SIG-M5 (cell line): ENCODE measurements around the gene RERE.

Experiments
- DNase-seq: peaks from one replicate; lab custom pipeline; 2025; lab: John Stamatoyannopoulos, UW

Gene RERE

GRCh38 chr1:8687039-8687438 is 130.4 kb downstream of the RERE start:
- no peak for DNase-seq

DNA sequence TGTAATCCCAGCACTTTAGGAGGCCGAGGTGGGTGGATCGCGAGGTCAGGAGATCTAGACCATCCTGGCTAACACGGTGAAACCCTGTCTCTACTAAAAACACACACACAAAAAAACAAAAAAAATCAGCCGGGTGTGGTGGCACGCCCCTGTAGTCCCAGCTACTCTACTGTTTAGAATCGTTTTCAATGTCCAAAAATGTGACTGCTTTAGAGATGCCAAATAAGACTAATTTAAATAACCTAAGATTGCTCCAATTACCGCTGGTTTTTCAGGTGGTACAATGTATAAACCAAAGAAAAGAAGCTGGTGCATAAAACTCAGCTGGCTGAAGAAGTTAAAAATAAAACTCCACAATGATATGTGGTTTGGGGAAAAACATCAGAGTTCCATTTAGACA is 132.0 kb downstream of the RERE start:
- no peak for DNase-seq

DNA sequence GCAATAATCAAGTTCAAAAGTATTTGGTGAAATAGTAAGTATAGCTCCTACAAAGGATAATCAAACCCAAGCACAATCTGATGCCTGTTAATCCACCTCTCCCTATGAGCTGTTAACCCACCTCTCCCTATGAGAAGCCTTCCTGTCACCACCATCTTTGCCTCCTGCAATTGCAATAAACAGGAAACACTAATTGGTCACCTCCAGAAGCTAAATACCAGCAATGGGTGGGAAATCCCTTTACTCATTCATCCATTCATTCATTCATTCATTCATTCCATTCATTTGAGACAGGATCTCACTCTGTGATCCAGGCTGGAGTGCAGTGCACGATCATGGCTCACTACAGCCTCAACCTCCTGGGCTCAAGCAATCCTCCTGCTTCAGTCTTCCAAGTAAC is 132.8 kb downstream of the RERE start:
- no peak for DNase-seq

DNA sequence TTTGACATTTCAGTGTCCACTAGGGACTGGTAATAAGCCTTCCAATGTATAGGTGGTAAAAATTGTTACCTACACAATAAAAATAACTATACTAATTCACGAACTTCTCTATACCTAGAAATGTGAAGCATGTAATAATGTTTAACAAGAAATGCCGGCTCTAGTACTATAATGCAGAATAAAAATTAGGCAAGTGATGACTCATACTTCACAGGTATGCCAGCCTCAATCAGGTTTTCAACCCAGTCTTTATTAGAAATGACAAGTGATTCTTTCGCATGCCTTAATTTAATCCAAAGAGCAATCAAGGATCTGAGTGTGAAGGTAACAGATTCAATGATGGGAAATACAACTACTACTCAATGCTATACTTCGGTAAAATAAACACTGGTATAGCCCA is 134.9 kb downstream of the RERE start:
- DNase-seq: no peak

DNA sequence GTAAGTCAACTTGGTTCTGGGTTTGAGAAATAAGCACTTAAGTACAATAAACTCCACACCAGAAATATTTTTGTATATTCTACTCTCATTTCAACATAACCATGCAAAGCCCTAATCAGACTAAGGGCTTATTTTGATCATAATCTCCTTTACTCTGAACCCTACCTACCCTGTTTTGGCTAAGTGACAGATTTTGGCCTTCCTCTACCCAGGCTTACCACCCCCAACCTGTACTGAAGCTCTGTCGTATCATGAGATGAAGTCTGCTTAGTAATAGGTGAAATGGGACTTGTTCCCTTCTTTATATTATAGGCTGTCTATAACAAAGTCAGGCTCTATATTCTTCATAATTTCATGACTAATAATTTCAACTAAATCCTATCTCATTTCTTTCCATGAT is 135.5 kb downstream of the RERE start:
- DNase-seq: no peak

DNA sequence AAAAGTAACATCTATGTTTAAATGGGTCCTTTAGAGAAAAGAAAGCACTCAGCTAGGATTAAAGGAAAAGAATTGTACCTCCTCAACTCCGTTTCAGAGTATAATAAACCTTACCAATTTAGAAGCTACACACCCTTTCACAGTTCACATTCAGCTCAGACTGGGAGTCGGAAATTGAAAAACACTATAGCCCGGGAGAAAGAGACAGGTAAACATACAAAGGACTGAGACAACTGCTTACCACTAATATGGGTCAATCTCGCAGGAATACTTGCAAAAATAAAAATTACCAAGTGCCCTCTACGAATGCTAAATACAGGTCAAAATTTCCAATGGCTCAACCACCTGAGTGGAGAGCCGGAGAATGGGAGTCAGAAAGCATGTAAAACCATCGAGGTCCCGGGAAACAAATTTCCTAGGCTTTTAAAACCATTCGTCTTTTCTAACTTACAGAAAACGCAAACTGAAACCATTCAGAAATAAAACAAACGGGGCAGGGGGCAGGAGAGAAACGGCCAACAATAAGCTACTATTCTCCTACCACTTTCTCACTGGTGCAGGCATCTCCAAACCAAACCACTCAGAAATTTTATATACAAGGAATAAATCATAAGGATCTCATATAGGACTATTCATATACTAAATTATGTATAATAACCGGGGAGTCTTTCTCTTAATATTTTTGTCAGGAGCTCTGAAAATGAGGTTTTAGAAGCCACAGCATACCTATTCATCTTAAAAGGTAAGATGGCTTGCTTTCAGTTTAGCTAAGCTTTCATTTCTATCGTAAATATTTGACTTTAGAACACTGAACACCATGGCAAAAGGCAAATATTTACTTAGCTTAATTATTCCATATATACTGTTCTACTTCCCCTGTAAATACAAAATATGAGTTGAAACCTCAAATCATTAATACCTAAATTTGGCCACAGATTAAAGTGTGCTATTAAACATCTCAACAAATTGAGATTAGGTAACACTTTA is 136.5 kb downstream of the RERE start:
- no peak for DNase-seq

DNA sequence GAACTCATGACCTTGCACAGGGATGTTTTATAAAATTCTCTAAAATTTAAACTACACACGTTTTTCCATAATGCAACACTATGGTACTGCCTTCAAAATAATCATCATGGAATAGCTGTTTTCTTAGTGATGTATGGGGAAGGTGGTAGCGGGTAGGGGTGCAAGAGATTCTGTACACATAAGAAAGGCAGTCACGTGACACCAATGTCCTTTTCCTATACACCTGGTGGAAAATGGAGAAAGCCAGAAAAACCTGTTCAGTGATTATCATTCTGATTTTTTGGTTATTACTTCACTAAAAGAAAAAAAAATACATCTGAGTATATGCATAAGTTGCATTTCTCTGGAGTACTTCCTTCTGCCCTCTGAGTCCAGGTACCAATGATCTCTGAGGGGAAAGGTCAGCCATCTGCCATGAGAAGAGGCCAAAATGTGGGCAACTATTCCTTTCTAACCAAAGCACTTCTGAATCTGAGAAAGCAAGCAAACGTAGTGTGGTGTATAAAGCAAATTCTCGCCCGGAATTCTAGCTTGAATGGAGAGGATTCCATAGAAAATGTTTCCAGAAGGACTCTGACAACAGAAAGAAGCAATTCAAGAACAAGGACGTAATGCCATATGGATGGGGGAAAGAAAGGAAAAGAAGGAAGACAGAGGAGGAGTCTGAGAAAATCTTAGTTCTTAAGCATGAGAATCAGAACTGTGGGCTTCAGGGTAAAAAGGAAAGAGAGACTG is 137.3 kb downstream of the RERE start:
- no peak for DNase-seq

DNA sequence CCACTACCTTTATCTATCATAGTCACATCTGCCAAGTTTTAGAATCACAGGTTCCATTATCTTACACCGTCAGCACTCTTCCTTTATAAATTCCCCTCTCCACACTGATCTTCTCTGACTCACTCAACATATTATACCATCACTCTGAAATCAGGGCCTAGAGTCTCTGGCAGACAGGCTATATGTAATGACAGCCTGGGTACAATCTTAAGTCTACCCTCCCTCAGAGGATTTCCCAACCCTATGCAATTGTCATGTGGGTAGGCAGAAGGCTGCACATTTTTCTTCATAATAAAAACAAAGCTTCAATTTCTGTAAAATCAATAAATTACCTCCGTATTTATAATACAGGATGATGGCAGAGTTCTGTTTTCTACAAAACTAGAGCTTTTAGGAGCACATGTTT is 138.0 kb downstream of the RERE start:
- DNase-seq: no peak

DNA sequence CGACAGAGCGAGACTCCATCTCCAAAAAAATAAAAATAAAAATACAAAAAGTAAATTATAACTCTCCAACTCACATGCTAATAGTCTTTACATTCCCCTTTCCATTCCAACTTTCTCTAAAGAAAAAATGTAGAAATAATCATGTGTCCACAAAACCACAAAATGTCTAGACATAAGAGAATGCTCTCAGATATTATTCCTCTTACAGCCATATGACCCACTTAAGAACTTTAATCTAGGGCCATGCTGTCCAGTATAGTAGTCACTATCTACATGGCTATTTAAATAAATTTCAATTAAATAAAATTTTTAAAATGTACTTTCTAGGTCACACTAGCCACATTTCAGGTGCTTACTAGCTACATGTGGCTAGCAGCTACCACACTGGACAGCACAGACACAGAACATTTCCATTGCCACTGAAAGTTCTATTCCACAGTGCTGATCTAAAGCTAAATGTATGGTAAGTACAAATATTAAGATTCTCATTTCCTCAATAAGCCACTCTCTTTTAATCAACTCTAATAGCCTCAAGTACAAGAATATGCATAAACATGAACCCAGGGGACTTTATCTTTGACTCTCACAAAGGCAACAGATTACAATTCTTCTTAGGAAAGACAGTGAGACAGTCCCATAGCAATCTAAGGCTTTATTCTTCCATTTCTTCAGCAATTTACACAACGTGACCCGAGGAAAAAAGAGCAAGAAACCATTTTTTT is 138.6 kb downstream of the RERE start:
- DNase-seq: no peak

GRCh38 chr1:8677782-8678181 is 139.7 kb downstream of the RERE start:
- no peak for DNase-seq

DNA sequence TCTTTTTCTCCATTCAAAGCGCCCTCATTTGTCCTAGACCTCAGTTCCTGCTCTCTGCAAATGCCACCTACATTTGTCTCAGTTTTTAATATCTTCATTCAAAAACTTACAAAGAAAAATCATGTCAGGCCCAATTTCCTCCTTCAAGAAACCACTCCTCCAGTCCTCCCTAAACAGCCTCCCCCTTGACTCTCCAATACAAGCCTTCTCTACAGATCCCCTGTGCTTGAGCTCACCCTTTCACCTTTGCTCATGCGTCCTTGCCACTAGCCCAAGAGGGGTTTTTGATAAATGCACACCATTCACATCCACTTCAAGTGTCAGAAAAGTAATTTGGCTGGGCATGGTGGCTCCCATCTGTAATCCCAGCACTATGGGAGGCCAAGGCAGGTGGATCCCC is 140.6 kb downstream of the RERE start:
- no peak for DNase-seq

DNA sequence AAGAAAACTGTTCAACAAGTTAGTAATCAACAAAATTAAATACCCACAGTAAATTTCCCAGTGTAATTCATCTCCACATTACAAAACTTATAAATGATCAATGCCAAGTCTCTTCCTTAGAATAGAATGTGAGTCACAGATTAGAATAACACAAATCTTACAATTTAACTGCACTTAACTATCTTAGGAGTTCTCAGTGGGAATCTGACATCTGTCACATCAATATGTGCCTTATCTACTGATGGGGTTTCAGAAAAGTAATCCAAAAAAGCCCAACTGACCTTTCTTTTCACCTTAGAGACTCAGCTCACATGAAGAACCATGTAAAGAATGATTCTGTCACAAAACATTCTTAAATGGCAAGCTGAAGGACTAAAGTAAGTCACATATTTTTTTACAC is 141.4 kb downstream of the RERE start:
- no peak for DNase-seq

GRCh38 chr1:8674912-8675311 is 142.5 kb downstream of the RERE start:
- DNase-seq: no peak

DNA sequence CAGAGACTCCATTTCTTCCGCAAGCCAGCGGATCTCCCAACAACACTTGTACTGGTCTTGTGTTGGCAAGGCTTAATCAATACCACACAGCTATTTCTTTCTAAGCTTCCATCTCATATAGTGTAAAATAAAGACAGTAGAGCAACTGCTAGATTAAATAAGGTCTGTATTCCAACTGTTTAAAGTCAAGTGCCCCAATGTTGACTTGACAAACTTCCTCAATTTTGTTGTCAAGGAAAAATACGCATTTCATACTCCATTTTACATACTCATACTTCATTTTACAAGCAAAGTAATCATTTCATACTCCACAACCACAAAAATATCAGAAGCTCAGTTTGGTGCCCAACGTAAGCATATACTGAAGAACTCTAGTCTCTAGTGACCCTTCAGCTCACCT is 143.0 kb downstream of the RERE start:
- DNase-seq: no peak

DNA sequence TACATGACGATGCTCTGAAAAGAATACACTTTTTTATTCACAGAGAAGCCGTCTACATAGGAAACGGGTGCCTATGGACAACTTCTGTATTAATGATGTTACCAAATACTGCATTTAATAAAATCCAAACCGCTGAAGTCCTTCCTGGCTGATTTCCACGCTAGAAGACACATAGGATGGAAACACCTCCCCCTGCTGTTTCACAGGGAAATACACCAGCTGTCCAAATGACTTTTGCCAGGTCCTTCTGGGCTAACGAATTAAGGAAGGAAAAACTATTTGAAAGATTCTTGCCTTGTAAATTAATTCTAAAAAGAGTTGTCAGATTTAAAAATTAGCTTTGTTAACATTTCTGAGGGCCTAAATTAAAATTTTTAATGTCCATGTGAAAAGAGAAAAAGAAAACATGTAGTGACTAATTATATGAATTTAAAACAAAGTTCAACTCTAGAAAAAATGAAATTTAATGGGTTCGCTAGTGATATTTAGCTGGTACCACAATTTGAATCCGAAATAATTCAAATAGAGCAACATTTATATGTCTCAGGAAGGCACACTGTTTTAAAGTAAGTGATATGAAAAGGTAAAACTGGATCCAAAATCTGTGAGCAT is 146.0 kb downstream of the RERE start:
- no peak for DNase-seq

DNA sequence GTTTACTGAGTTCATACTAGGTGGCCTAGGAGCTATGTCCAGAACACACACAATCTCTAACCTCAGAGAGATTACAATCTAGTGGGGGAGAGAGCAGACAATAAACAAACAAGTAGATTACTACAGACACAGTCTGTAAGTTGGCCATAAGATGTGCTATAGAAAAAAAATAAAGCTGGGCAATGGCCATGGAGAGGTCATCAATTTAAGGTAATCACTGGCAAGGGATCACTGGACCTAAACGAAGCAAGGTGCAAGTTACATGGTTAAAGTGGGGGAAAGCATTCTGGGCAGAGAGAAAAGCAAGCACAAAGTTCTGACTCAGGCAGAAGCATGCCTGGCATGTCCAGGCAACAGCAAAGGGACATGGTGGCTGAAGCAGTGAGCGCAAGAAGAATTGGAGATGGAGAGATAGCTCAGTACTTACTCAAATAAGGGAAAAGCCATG is 147.0 kb downstream of the RERE start:
- DNase-seq: no peak

DNA sequence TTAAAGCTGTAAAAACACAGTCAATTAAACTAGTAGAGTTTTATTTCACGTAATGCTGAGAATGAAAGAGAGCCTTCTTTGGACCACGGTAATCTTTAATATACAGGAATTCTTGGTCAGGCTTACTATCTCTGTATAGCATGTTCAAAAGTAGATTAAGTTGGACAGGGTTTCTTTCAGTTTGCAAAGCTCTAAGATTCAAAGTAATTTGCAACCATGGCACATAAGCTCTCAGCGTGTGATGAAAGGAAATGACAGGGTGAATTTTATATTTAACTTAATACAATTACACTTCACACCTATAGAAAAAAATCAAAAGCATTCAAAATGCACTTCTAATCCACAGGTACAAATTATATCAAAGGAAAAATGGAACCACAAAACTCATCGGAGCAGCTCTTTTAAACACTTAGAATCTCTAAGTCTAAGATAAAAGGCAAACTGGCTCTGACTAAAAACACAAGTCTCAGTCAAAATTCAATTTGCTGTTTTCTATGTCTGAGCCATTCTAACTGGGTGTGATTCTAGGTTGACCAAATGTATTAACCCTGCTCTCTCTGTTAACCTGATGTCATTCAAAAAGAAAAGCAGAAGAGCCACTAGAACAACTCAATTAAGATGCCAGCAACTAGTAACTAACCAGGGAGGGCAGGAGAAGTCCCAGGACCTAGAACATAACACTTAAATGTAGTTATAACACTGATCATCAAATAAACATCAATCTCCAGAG is 147.7 kb downstream of the RERE start:
- no peak for DNase-seq

GRCh38 chr1:8667869-8668594 is 149.4 kb downstream of the RERE start:
- no peak for DNase-seq

GRCh38 chr1:8666389-8667167 is 150.9 kb downstream of the RERE start:
- no peak for DNase-seq

DNA sequence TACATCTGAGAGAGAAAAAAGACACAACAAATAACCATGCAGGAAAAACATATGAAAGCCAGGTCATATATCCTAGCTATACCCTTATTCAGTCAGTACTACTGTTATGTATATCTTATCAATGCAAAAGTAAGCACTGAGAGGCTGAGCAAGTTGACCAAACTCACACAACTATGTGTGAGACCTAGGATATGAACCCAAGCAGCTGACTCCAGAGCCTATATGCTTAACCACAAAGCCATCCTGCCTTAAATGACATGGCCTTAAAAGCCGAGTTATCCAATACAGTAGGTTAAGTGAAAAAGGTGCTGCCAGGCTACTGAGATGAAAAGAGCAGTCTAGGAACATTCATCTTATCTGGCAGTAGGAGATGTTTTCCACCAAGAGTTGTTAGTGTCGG is 151.6 kb downstream of the RERE start:
- DNase-seq: no peak
